AG10803 (cell line): ENCODE results near the gene CASZ1.

Source experiments
- DNase-seq: peaks from one replicate; pipeline ENCODE4 v3.0.0; 2010; ENCODE audit warnings: low read depth
- H3K4me3 ChIP-seq: 2 replicates; pipeline ENCODE4 v1.5.1; 2011; ENCODE audit warnings: mild to moderate bottlenecking, low read length, control low read depth
- CTCF ChIP-seq: conservative IDR thresholded peaks from 2 replicates; pipeline ENCODE4 v1.5.1; 2011; ENCODE audit warnings: mild to moderate bottlenecking, low read length, control low read depth, inconsistent platforms

The CASZ1 gene

DNA sequence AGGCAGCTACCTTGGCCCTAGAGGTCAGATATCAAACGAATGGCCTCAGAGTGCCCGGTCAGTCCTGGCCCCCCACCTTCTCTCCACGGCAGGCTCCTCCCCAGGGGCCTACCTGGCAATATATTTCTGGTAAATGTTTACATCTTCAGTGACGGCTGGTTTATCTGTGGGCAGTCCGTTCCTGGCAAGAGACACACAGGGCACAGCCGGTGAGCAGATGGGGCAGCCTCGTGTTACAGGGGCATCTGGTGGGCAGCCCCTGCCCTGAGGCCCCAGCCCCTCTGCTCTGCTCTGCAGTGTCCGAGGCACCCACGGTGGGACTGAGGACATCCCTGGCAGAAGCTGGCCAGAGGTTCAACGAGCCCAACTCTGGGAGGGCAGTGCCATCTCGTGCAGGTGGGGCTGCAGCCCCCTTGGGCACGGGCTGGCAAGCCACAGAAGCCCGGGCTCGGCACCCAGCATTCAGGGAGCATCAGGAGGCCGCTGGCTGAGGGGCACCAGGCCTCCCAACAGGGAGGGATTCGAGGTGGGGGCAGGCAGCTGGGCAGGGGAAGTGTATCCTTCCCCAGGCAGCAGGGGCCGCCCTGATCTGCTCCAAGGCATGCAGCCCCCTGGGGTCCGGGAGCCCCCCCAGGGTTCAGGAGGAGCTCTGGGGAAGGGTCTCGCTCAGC, 137.9 kb downstream of the CASZ1 start:
- no peak overlapping the region for H3K4me3 ChIP-seq
- DNase-seq: no peak
- no peak for TF ChIP-seq CTCF

DNA sequence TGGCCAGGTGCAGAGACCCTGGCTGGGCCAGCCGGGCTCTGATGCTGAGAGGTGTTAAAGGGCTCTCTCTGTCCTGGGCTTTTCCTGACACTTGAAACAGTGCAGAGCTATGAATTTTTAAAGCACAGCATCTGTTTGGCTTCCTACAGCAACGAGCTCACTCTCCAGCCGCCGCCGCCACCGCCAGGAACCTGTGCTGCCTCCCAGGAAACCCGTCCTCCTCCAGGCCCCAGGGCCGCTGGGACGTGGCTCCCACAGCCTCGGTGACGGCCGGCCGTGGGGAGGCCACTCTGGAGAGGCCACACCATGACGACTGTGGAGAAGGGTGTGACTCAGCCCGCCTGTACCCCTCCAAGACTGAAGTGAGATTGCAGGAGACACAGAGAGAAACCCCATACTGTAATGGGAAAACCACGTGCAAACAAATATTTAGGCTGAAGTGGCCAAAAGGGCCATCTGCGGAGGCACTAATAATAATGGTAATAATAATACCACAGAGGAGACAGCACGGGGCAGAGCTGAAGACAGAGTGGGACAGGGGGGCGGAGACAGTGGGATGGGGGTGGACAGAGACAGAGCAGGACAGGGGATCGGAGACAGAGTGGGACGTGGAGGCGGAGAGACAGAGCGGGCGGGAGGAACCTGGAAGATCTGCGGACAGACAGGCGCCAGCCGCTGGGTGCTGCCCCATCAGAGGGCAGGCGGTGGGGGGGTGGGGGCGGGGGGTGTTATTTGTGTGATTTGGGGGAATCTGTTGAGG, 139.2 kb downstream of the CASZ1 start:
- no peak overlapping the region for H3K4me3 ChIP-seq
- no peak for DNase-seq
- TF ChIP-seq CTCF: no peak

GRCh38 chr1:10656431-10656830, 140.0 kb downstream of the CASZ1 start:
- no peak for TF ChIP-seq CTCF
- no peak for DNase-seq
- no peak overlapping the region for H3K4me3 ChIP-seq

- no peak overlapping the region for H3K4me3 ChIP-seq
- no peak for TF ChIP-seq CTCF
- no peak for DNase-seq
Observed at GRCh38 chr1:10655002-10655401, 141.4 kb downstream of the CASZ1 start.

- DNase-seq: no peak
- no peak for TF ChIP-seq CTCF
- no peak overlapping the region for H3K4me3 ChIP-seq
Observed at GRCh38 chr1:10653370-10654125, 142.9 kb downstream of the CASZ1 start.

DNA sequence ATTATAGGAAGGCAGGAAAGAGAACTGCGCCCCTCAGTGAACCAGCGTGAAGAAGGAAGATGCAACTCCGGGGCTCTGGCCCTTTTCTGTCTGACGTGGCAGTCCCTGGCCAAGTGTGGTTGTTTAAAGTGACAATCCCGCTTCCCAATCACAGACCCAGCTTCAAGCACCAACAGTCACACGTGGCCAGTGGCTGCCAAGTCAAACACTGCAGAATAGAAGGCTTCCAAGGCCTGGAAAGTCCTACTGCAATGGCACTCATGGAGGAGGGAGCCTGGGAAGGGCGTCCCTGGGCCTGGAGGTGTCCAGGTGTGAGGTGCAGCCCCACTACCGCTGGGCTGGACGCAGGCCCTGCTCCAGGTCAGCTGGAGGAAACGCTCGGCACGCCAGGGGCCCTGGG, 143.8 kb downstream of the CASZ1 start:
- TF ChIP-seq CTCF: no peak
- no peak overlapping the region for H3K4me3 ChIP-seq
- DNase-seq: no peak
